Endothelial cell of umbilical vein (primary cell): ENCODE results near the gene SCNN1B. TPM values are rescaled to one million over a fixed set of nuclear protein-coding genes. Genes with fewer than 3 reads are reported as not detected.
"Not testable (repeated sequence)": the region's sequence is repeated elsewhere in the genome, so short reads cannot be mapped to it uniquely, and the experiment has no call there.

ENCODE experiments used
- BruUV-seq: library from RNA; stranded (reverse); fragments of 400-500 nt; replicated peaks from 2 replicates; lab custom pipeline; 2021; lab: Mats Ljungman, UMichigan
- CTCF ChIA-PET: fragments of 300-600, 350-600 bp; sonication (Branson Sonifier 250); formaldehyde crosslinking; loops from one replicate; lab custom pipeline; 2021; ENCODE audit warnings: antibody characterized with exemption, inconsistent platforms; lab: Charles Lee
- POLR2A ChIA-PET: fragments of 300-600, 350-600 bp; sonication (Branson Sonifier 250); formaldehyde crosslinking; loops from one replicate; lab custom pipeline; 2021; ENCODE audit warnings: antibody characterized with exemption, inconsistent platforms; lab: Charles Lee
- DNase-seq: peaks from one replicate; pipeline ENCODE4 v3.0.0-alpha.2; 2011; ENCODE audit warnings: low read depth, low spot score
- FAIRE-seq: peaks from 2 replicates; lab custom pipeline; 2011; peaks lifted over from hg19 to GRCh38; lab: Jason Lieb, UNC
- H2AFZ ChIP-seq: 2 replicates; pipeline ENCODE4 v1.6.0; 2012; ENCODE audit warnings: low read depth, low read length, control low read depth, inconsistent platforms
- H3K27ac ChIP-seq: 2 replicates; pipeline ENCODE4 v1.5.1; 2011; ENCODE audit warnings: low read depth, mild to moderate bottlenecking, control low read depth, low read length, moderate library complexity; ENCODE audit not compliant: insufficient read depth
- H3K27me3 ChIP-seq, 2 experiments: 2 replicates each; pipeline versions ENCODE4 v1.6.0 to v1.6.1; 2011; ENCODE audit warnings: low read length in 2 of 2, mixed read lengths in 1 of 2; ENCODE audit not compliant: control insufficient read depth in 2 of 2, insufficient read depth in 2 of 2
- H3K36me3 ChIP-seq, 2 experiments: 2 replicates in 1 of 2; 3 replicates in 1 of 2; pipeline ENCODE4 v1.5.1; 2011; ENCODE audit warnings: low read length in 2 of 2, mild to moderate bottlenecking in 1 of 2, moderate library complexity in 1 of 2; ENCODE audit not compliant: control insufficient read depth in 2 of 2, insufficient read depth in 2 of 2; ENCODE audit errors: extremely low read depth in 1 of 2
- H3K4me1 ChIP-seq: 3 replicates; pipeline ENCODE4 v1.5.1; 2011; ENCODE audit warnings: mild to moderate bottlenecking, low read length; ENCODE audit not compliant: control insufficient read depth, insufficient read depth; ENCODE audit errors: extremely low read depth
- H3K4me2 ChIP-seq: 2 replicates; pipeline ENCODE4 v1.6.1; 2011; ENCODE audit warnings: low read length, control low read depth, mixed read lengths; ENCODE audit not compliant: insufficient read depth
- H3K4me3 ChIP-seq, 3 experiments: fragments of 200-600 bp in 1 of 3; sonication (generic), shearing (Covaris generic) in 1 of 3; replicated peaks in 1 of 3; 2 replicates each; pipeline ENCODE4 v1.5.1; 2011 to 2016; ENCODE audit warnings: control low read depth in 3 of 3, low read length in 3 of 3, mild to moderate bottlenecking in 2 of 3, inconsistent platforms in 1 of 3, low read depth in 1 of 3, moderate library complexity in 1 of 3; ENCODE audit not compliant: insufficient read depth in 1 of 3
- H3K79me2 ChIP-seq: 2 replicates; pipeline ENCODE4 v1.6.0; 2012; ENCODE audit warnings: low read length, inconsistent platforms; ENCODE audit not compliant: control insufficient read depth, insufficient read depth
- H3K9ac ChIP-seq: replicated peaks from 2 replicates; pipeline ENCODE3; 2011; ENCODE audit warnings: low read length, control low read depth; ENCODE audit not compliant: insufficient read depth; ENCODE audit errors: extremely low read depth
- H3K9me1 ChIP-seq: replicated peaks from 3 replicates; pipeline ENCODE4 v1.6.0; 2011; ENCODE audit warnings: mild to moderate bottlenecking, low read length; ENCODE audit not compliant: control insufficient read depth, insufficient read depth; ENCODE audit errors: extremely low read depth
- H3K9me3 ChIP-seq: replicated peaks from 2 replicates; pipeline ENCODE4 v1.5.1; 2012; ENCODE audit warnings: low read length, inconsistent platforms; ENCODE audit not compliant: control insufficient read depth, insufficient read depth
- H4K20me1 ChIP-seq: replicated peaks from 2 replicates; pipeline ENCODE3; 2011; ENCODE audit warnings: mild to moderate bottlenecking, low read length; ENCODE audit not compliant: control insufficient read depth, insufficient read depth; ENCODE audit errors: extremely low read depth
- EZH2 ChIP-seq: IDR thresholded peaks from 2 replicates; pipeline ENCODE4 v1.6.1; 2012; ENCODE audit warnings: borderline replicate concordance, low read depth, mild to moderate bottlenecking, moderate library complexity, low read length, inconsistent platforms; ENCODE audit not compliant: severe bottlenecking
- FOS ChIP-seq: IDR thresholded peaks from 2 replicates; pipeline ENCODE4 v1.6.1; 2011; ENCODE audit warnings: mild to moderate bottlenecking, low read length, moderate library complexity, borderline replicate concordance; ENCODE audit not compliant: insufficient read depth
- JUN ChIP-seq: IDR thresholded peaks from 2 replicates; pipeline ENCODE4 v1.6.1; 2011; ENCODE audit warnings: borderline replicate concordance, low read depth; ENCODE audit not compliant: insufficient read length, insufficient read depth
- MYC ChIP-seq: IDR thresholded peaks from one replicate; pipeline ENCODE4 v1.6.1; 2011; ENCODE audit warnings: mild to moderate bottlenecking, low read depth, low read length
- dilution Hi-C: fragments of 300-500 bp; cut with MboI; formaldehyde crosslinking; loops from one replicate; pipeline ENCODE4 v1.15.0; 2019; ENCODE audit warnings: low sequenced_read_pairs; ENCODE audit not compliant: extremely low pct_ligation_motif_present
- intact Hi-C: fragments of 100-400 bp; cut with micrococcal nuclease; formaldehyde crosslinking; loops from one replicate; pipeline ENCODE4 v1.10.0; 2022
- polyA plus RNA-seq, 4 experiments: library from polyadenylated mRNA; depleted of rRNA in 3 of 4; stranded (reverse) in 3 of 4; unstranded in 1 of 4; fragments of >200 nt; gene quantifications; 2 replicates each; pipeline versions ENCODE4 v1.2.1 to v1.2.3, GENCODE V29; 2011 to 2012; ENCODE audit warnings: missing spikeins in 1 of 4
- total RNA-seq: library from RNA; stranded (reverse); gene quantifications from 2 replicates; pipeline ENCODE4 v1.2.3, GENCODE V29; 2021
- TF ChIP-seq, protein P1 (sequence below), 2 donors: IDR thresholded peaks; 1 replicate in 1 of 2; 2 replicates in 1 of 2; pipeline ENCODE4 v1.5.1; 2011; ENCODE audit warnings: low read length in 2 of 2, mild to moderate bottlenecking in 2 of 2, moderate library complexity in 2 of 2, control low read depth in 1 of 2, inconsistent platforms in 1 of 2, low read depth in 1 of 2; ENCODE audit not compliant: insufficient read depth in 1 of 2; ENCODE audit errors: extremely low read depth in 1 of 2
- TF ChIP-seq, protein P2 (sequence below): IDR thresholded peaks from 2 replicates; pipeline ENCODE4 v1.6.1; 2011; ENCODE audit not compliant: insufficient read depth, insufficient read length

The SCNN1B gene
- total and polyA plus RNA-seq, 2 donors (not counting 3 experiments of a cell fraction or from before 2014, with no cell fraction given), result not detected

GRCh38 chr16:23298290-23298915, 3.7 kb upstream of the SCNN1B start:
- H3K79me2 ChIP-seq, result no peaks in the 10 kb centered on the region
- no peak for FAIRE-seq
- no peak overlapping the region for H3K4me2 ChIP-seq
- ChIA-PET CTCF (interaction anchor here (3.3 kb wide), 1 partner anchor 136 kb away, joined by 21 read pairs; no protein-coding TSS in a partner anchor), POLR2A (no interaction called here)
- DNase-seq, result no peak
- no peak overlapping the region for H3K27ac ChIP-seq
- no peaks in the 10 kb centered on the region for H4K20me1 ChIP-seq
- no peaks in the 10 kb centered on the region for H3K9me3 ChIP-seq
- no peak overlapping the region for H3K4me3 ChIP-seq
- dilution Hi-C loops, result no loop called here
- no peaks in the 10 kb centered on the region for H3K4me1 ChIP-seq
- H3K27me3 ChIP-seq, result peaks cover 18% of the 10 kb centered on the region in 2 experiments
- intact Hi-C loops, result no loop called here
- no peak overlapping the region for H3K9ac ChIP-seq
- no peaks in the 10 kb centered on the region for H3K36me3 ChIP-seq
- TF ChIP-seq, protein P1, sequence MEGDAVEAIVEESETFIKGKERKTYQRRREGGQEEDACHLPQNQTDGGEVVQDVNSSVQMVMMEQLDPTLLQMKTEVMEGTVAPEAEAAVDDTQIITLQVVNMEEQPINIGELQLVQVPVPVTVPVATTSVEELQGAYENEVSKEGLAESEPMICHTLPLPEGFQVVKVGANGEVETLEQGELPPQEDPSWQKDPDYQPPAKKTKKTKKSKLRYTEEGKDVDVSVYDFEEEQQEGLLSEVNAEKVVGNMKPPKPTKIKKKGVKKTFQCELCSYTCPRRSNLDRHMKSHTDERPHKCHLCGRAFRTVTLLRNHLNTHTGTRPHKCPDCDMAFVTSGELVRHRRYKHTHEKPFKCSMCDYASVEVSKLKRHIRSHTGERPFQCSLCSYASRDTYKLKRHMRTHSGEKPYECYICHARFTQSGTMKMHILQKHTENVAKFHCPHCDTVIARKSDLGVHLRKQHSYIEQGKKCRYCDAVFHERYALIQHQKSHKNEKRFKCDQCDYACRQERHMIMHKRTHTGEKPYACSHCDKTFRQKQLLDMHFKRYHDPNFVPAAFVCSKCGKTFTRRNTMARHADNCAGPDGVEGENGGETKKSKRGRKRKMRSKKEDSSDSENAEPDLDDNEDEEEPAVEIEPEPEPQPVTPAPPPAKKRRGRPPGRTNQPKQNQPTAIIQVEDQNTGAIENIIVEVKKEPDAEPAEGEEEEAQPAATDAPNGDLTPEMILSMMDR (IDR thresholded peaks at IDR 0.05; ENCODE audit: extremely low read depth in 1 of 2, insufficient read depth in 1 of 2, low read depth in 1 of 2, low read length in 2 of 2), result no peak
- no peak for TF ChIP-seq FOS
- no peak for TF ChIP-seq EZH2
- no peak for TF ChIP-seq JUN
- TF ChIP-seq, protein P2, sequence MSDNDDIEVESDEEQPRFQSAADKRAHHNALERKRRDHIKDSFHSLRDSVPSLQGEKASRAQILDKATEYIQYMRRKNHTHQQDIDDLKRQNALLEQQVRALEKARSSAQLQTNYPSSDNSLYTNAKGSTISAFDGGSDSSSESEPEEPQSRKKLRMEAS, result no peak
- no peak for TF ChIP-seq MYC
- H2AFZ ChIP-seq, result no peak overlapping the region
- H3K9me1 ChIP-seq, result no peaks in the 10 kb centered on the region
- BruUV-seq, result no TSS peak

DNA sequence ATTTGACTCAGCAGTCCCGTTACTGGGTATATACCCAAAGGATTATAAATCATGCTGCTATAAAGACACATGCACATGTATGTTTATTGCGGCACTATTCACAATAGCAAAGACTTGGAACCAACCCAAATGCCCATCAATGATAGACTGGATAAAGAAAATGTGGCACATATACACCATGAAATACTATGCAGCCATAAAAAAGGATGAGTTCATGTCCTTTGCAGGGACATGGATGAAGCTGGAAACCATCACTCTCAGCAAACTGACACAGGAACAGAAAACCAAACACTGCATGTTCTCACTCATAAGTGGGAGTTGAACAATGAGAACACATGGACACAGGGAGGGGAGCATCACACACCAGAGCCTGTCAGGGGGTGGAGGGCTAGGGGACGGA, 2.3 kb upstream of the SCNN1B start:
- H3K27me3 ChIP-seq, result peaks cover 19 to 20% of the 10 kb centered on the region in 2 experiments
- FAIRE-seq, H3K4me2 ChIP-seq, POLR2A ChIA-PET, dilution Hi-C loops, H3K36me3 ChIP-seq, H4K20me1 ChIP-seq, H3K9me3 ChIP-seq, H3K79me2 ChIP-seq, H3K9me1 ChIP-seq, DNase-seq, BruUV-seq, H3K9ac ChIP-seq, H3K4me1 ChIP-seq, H2AFZ ChIP-seq, intact Hi-C loops, H3K27ac ChIP-seq, H3K4me3 ChIP-seq, CTCF ChIA-PET: not testable (repeated sequence)
